ENCODE results near the gene CHIT1. TPM values are rescaled to one million over a fixed set of nuclear protein-coding genes. Genes with fewer than 3 reads are reported as not detected.

CHIT1 gene
- polyA plus RNA-seq, 1 donor from 2014 or later, result not detected

- H2AFZ ChIP-seq (ENCODE audit: low read depth, low read length), result no peak overlapping the region
Measured at GRCh38 chr1:203179667-203180005, 49.8 kb downstream of the CHIT1 start.

GRCh38 chr1:203178821-203179666 is 50.4 kb downstream of the CHIT1 start:
- no peaks in the 10 kb centered on the region for H3K79me2 ChIP-seq (replicated peaks; ENCODE audit: insufficient read depth, low read length)
- H3K4me2 ChIP-seq (ENCODE audit: low read length), result no peak overlapping the region
- H2AFZ ChIP-seq (ENCODE audit: low read depth, low read length), result no peak overlapping the region
- H4K20me1 ChIP-seq (ENCODE audit: insufficient read depth), result no peaks in the 10 kb centered on the region
- H3K27me3 ChIP-seq (ENCODE audit: insufficient read depth, low read depth, low read length), result no peaks in the 10 kb centered on the region
- H3F3A ChIP-seq (ENCODE audit: insufficient read depth, low read length, poor library complexity, severe bottlenecking), result no peaks in the 10 kb centered on the region
- no peaks in the 10 kb centered on the region for H3K9me3 ChIP-seq (ENCODE audit: low read length)
- H3K36me3 ChIP-seq (ENCODE audit: insufficient read depth, low read length), result no peaks in the 10 kb centered on the region
- H3K9ac ChIP-seq (ENCODE audit: low read length), result no peak overlapping the region
- H3K9me2 ChIP-seq (ENCODE audit: insufficient read depth, low read length), result no peaks in the 10 kb centered on the region
- H3K27ac ChIP-seq (ENCODE audit: low read length), result no peak overlapping the region
- no peak overlapping the region for H3K4me3 ChIP-seq (ENCODE audit: low read length)
- TF ChIP-seq CTCF (IDR thresholded peaks at IDR 0.05; ENCODE audit: poor library complexity, severe bottlenecking) (no peak), REST (IDR thresholded peaks at IDR 0.05; ENCODE audit: borderline replicate concordance) (no peak), RAD21 (conservative IDR thresholded peaks at IDR 0.05) (no peak), EP300 (conservative IDR thresholded peaks at IDR 0.05; ENCODE audit: poor library complexity, severe bottlenecking) (no peak)

More at GRCh38 chr1:203179667-203180005, 49.8 kb downstream of the CHIT1 start:
- H3K9me3 ChIP-seq (ENCODE audit: low read length), result no peaks in the 10 kb centered on the region
- no peaks in the 10 kb centered on the region for H4K20me1 ChIP-seq (ENCODE audit: insufficient read depth)
- H3K9me2 ChIP-seq (ENCODE audit: insufficient read depth, low read length), result no peaks in the 10 kb centered on the region
- H3K27ac ChIP-seq (ENCODE audit: low read length), result no peak overlapping the region
- H3K27me3 ChIP-seq (ENCODE audit: insufficient read depth, low read depth, low read length), result no peaks in the 10 kb centered on the region
- no peak overlapping the region for H3K4me2 ChIP-seq (ENCODE audit: low read length)
- no peak for TF ChIP-seq RAD21 (conservative IDR thresholded peaks at IDR 0.05)
- no peak for TF ChIP-seq SMC3 (conservative IDR thresholded peaks at IDR 0.05; ENCODE audit: poor library complexity)
- TF ChIP-seq TAF1 (IDR thresholded peaks at IDR 0.05; ENCODE audit: low read depth), result no peak
- TF ChIP-seq POLR2AphosphoS5 (IDR thresholded peaks at IDR 0.05), result no peak
- no peak for TF ChIP-seq MXI1 (conservative IDR thresholded peaks at IDR 0.05; ENCODE audit: poor library complexity, severe bottlenecking)
- no peak for TF ChIP-seq EZH2 (IDR thresholded peaks at IDR 0.05; ENCODE audit: borderline replicate concordance, insufficient read depth, low read length, poor library complexity, severe bottlenecking)
- no peak for TF ChIP-seq CTCF (IDR thresholded peaks at IDR 0.05; ENCODE audit: poor library complexity, severe bottlenecking)
- no peak for TF ChIP-seq EP300 (conservative IDR thresholded peaks at IDR 0.05; ENCODE audit: poor library complexity, severe bottlenecking)
- TF ChIP-seq REST (IDR thresholded peaks at IDR 0.05; ENCODE audit: borderline replicate concordance), result no peak
- no peak overlapping the region for H3K9ac ChIP-seq (ENCODE audit: low read length)
- H3K36me3 ChIP-seq (ENCODE audit: insufficient read depth, low read length), result no peaks in the 10 kb centered on the region
- H3K79me2 ChIP-seq (replicated peaks; ENCODE audit: insufficient read depth, low read length), result no peaks in the 10 kb centered on the region
- no peaks in the 10 kb centered on the region for H3F3A ChIP-seq (ENCODE audit: insufficient read depth, low read length, poor library complexity, severe bottlenecking)
- H3K4me3 ChIP-seq (ENCODE audit: low read length), result no peak overlapping the region
